ENCODE results near the gene PHF21A. TPM values are rescaled to one million over a fixed set of nuclear protein-coding genes. Genes with fewer than 3 reads are reported as not detected.

The PHF21A gene
- polyA plus RNA-seq, 3 donors, result 6.2 to 95.2 (median 14.0) TPM

DNA sequence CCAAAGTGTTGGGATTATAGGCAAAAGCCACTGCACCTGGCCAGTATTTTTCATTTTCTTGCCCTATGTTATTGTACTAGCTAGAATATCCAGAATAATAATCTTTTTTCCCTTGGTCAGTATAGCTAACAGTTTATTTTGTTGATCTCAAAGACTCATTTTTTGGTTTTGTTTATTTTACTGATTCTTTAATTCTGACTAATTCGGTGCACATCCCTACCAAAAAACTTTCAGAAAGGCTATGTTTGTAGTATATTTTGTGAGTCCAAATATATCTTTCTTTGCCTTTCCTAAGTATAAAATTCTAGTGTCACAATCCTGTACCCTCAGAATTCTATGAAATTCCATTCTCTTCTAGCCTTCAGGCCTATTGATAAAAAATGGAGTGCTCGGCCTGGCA lies 84.3 kb downstream of the PHF21A start:
- Histone ChIP-seq H2AFZ (ENCODE audit: insufficient read depth, low read depth, low read length, poor library complexity, severe bottlenecking) (no peak overlapping the region), H4K20me1 (ENCODE audit: insufficient read depth, low read length) (peaks cover 98% of the 10 kb centered on the region), H3K79me2 (ENCODE audit: insufficient read depth, low read length) (no peaks in the 10 kb centered on the region), H3K27me3 (ENCODE audit: control insufficient read depth in 2 of 2, insufficient read depth in 2 of 2, low read length in 2 of 2) (no peaks in the 10 kb centered on the region), H3K27ac (ENCODE audit: low read depth in 1 of 2, low read length in 2 of 2) (no peak overlapping the region), H3K4me3 (replicated peaks in 1 of 3; ENCODE audit: low read depth in 2 of 3, low read length in 3 of 3) (no peak overlapping the region), H3K9me3 (replicated peaks in 1 of 2; ENCODE audit: control insufficient read depth in 1 of 2, insufficient read depth in 1 of 2, low read length in 2 of 2) (no peaks in the 10 kb centered on the region), H3K9ac (ENCODE audit: insufficient read depth, low read length, poor library complexity, severe bottlenecking) (no peak overlapping the region), H3K4me2 (replicated peaks; ENCODE audit: extremely low read depth, low read length, poor library complexity, severe bottlenecking) (no peak overlapping the region), H3K36me3 (replicated peaks in 1 of 2; ENCODE audit: control insufficient read depth in 1 of 2, insufficient read depth in 2 of 2, low read length in 2 of 2) (peaks cover 9 to 38% of the 10 kb centered on the region in 2 donors), H3K4me1 (ENCODE audit: control insufficient read depth in 1 of 2, insufficient read depth in 2 of 2, low read length in 2 of 2) (no peaks in the 10 kb centered on the region)
- no peaks in the 10 kb centered on the region for H3K27me3 Mint-ChIP-seq (ENCODE audit: low read depth in 3 of 3)
- DNase-seq, result no peak
- H3K36me3 Mint-ChIP-seq, result peaks cover 24 to 30% of the 10 kb centered on the region in 2 donors
- 100% methylated on average over 1 of the region's 2 CpGs for WGBS (ENCODE audit: insufficient coverage)
- H3K4me1 Mint-ChIP-seq, result peaks cover 3% of the 10 kb centered on the region
- TF ChIP-seq, protein P1, sequence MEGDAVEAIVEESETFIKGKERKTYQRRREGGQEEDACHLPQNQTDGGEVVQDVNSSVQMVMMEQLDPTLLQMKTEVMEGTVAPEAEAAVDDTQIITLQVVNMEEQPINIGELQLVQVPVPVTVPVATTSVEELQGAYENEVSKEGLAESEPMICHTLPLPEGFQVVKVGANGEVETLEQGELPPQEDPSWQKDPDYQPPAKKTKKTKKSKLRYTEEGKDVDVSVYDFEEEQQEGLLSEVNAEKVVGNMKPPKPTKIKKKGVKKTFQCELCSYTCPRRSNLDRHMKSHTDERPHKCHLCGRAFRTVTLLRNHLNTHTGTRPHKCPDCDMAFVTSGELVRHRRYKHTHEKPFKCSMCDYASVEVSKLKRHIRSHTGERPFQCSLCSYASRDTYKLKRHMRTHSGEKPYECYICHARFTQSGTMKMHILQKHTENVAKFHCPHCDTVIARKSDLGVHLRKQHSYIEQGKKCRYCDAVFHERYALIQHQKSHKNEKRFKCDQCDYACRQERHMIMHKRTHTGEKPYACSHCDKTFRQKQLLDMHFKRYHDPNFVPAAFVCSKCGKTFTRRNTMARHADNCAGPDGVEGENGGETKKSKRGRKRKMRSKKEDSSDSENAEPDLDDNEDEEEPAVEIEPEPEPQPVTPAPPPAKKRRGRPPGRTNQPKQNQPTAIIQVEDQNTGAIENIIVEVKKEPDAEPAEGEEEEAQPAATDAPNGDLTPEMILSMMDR (IDR thresholded peaks at IDR 0.05), result no peak
- no peaks in the 10 kb centered on the region for H3K9me3 Mint-ChIP-seq
- intact Hi-C loops (cut with micrococcal nuclease), result no loop called here
- no peak overlapping the region for H3K4me3 Mint-ChIP-seq
- H3K27ac Mint-ChIP-seq, result no peak overlapping the region

DNA sequence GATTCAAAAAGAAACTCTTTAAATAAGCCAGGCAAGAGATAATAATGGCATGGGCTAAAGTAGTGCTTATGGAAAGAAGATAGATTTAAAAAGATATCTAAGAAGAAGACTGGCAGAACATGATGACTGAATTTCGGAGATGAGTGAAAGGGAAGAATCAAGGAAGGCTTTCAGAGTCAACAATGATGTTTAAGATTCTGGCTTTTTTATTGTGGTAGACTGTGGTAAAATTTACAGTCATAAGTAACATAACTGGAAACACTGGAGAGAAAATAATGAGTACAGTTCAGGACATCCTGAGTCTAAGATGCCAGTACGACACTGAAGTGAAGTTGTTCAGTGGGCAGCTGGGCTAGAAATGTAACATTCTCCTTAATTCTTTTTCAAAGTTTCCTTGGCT lies 85.2 kb downstream of the PHF21A start:
- no peaks in the 10 kb centered on the region for H3K27me3 ChIP-seq (ENCODE audit: control insufficient read depth in 2 of 2, insufficient read depth in 2 of 2, low read length in 2 of 2)
- peaks cover 9 to 46% of the 10 kb centered on the region in 2 donors for H3K36me3 ChIP-seq (replicated peaks in 1 of 2; ENCODE audit: control insufficient read depth in 1 of 2, insufficient read depth in 2 of 2, low read length in 2 of 2)
- Mint-ChIP-seq H3K27me3 (ENCODE audit: low read depth in 3 of 3) (no peaks in the 10 kb centered on the region), H3K9me3 (no peaks in the 10 kb centered on the region), H3K4me1 (peaks cover 3% of the 10 kb centered on the region), H3K36me3 (peaks cover 28 to 30% of the 10 kb centered on the region in 2 donors), H3K4me3 (no peak overlapping the region), H3K27ac (no peak overlapping the region)
- no peak for DNase-seq
- H3K4me3 ChIP-seq (replicated peaks in 1 of 3; ENCODE audit: low read depth in 2 of 3, low read length in 3 of 3), result no peak overlapping the region
- 100% methylated on average over 2 of the region's 2 CpGs for WGBS (ENCODE audit: insufficient coverage)
- H3K9ac ChIP-seq (ENCODE audit: insufficient read depth, low read length, poor library complexity, severe bottlenecking), result no peak overlapping the region
- H3K9me3 ChIP-seq (replicated peaks in 1 of 2; ENCODE audit: control insufficient read depth in 1 of 2, insufficient read depth in 1 of 2, low read length in 2 of 2), result no peaks in the 10 kb centered on the region
- no peak overlapping the region for H2AFZ ChIP-seq (ENCODE audit: insufficient read depth, low read depth, low read length, poor library complexity, severe bottlenecking)
- no peak overlapping the region for H3K4me2 ChIP-seq (replicated peaks; ENCODE audit: extremely low read depth, low read length, poor library complexity, severe bottlenecking)
- H3K27ac ChIP-seq (ENCODE audit: low read depth in 1 of 2, low read length in 2 of 2), result no peak overlapping the region
- intact Hi-C loops (cut with micrococcal nuclease), result no loop called here
- H3K4me1 ChIP-seq (ENCODE audit: control insufficient read depth in 1 of 2, insufficient read depth in 2 of 2, low read length in 2 of 2), result no peaks in the 10 kb centered on the region
- TF ChIP-seq, protein P1 (IDR thresholded peaks at IDR 0.05), result no peak
- H3K79me2 ChIP-seq (ENCODE audit: insufficient read depth, low read length), result peaks cover 5% of the 10 kb centered on the region
- H4K20me1 ChIP-seq (ENCODE audit: insufficient read depth, low read length), result peaks cover 98% of the 10 kb centered on the region

Data from CD14-positive monocyte (primary cell).